Ecto neural progenitor cell (in vitro differentiated cells): ENCODE results near the gene SLC66A3.

ENCODE experiments used
- DNase-seq: peaks from one replicate; pipeline ENCODE4 v3.0.0-alpha.2; 2018; ENCODE audit warnings: low spot score

Gene SLC66A3

DNA sequence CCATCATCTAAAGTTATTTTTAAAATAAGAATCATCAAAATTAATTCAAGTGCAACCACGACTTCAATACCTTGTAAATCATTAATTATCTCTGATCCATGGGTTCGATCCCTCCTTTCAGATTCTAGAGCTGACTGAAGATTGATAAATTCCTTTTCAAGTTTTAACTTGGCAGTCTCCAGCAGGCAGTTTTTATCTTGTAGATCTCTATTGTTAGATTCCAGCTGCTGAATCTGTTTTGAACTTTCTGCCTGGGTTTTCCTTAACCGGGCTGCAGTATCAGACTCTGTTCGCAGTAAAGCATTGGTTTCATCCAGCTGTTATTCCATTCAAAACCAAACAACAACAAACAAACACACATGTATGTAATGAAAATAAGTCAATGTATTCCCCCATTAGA, 59.5 kb downstream of the SLC66A3 start:
- DNase-seq, result no peak

DNA sequence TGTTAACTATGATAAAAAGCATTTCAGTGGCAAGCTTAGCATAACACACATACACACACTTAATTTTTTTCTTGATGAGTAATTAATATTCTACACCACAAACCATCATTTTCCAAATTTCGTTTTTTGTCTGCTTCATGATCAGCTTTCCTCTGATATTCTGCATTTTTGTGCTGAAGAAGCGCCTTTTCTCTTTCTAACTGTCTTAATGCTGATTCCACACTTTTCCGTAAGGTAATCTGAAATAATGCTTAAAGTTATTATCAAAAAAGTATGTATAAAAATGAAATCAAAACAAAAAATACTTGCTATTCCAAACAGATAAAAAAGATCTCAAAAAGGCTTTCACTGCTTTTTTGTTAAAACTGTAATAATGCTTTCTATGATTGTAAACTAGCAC, 60.1 kb downstream of the SLC66A3 start:
- no peak for DNase-seq

DNA sequence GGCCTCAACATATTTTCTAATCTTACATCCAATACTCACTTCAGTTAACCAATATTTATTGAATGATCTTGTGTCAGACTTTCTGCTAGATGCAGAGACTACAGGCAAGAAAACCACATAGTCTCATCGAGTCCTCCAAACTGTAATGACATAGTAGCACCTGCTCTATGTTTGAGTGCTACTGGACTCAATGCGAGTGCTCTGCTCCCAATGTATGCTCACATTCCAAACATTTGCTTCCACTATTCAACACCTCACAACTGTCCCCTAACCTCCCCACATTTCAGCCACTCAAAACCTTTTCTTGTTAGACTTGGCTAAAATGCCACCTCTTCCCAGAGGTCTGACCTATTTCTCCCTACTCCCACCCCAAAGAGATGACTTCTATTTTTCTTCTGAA, 65.2 kb downstream of the SLC66A3 start:
- DNase-seq, result no peak

DNA sequence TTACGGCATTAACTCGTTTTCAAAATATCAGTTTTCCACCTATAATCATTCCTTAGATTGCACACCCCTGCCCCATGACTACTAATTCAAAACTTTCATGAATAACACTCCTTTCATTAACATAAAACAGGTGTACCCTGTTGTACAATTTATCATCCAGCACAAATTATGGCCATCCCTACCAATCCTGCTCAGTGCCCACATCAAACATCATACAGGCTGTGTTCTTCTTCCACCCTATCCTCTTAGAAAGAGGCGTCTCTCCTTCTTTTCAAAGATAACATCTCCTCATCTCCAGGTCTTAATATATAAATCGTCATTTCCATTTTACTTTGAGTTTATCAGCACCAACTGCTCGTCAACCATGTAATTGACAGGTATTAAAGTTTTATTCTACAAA, 67.6 kb downstream of the SLC66A3 start:
- DNase-seq, result no peak

DNA sequence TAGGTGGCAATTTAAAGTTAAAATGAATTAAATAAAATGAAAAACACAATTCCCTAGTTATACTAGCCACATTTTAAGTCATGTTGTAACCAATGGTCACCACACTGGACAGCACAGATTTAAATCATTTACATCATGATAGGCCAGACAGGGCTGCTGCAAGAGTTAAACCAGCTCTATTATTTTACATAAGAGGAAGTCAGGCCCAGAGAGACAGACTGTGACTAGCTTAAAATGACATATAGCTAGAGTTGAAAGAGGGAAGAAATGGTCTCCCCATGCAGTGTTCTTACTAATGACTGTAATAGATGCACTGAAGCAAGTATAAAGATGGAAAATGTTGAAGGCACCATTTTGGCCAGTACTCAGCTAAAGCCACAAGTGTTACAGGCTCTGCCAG, 69.6 kb downstream of the SLC66A3 start:
- no peak for DNase-seq

DNA sequence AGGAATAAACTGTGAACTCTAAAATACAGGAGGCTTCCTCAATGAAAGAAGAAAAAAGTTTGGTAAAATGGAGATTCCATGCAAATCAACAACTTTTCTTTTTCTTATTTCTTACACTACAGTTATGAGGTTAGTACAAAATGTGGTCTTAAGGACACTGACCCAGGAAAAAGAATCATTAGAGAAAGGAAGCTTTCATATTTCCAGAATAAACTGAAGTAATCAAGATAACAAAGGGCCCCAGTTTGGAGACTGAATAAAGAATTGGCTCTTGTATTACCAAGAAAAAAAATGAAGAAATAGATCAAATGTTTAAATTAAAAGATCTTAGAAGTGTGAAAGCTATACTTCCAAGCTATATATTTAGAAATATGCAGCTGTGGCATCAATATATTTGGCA, 72.3 kb downstream of the SLC66A3 start:
- DNase-seq, result no peak
